Activated T-cell treated with anti-CD3 and anti-CD28 coated beads, Interleukin-2, amount 50 U/mL, for 4 hours (primary cell): ENCODE data around the gene CATSPERE. TPM values are rescaled to one million over a fixed set of nuclear protein-coding genes. Genes with fewer than 3 reads are reported as not detected.

Experiments used
- ATAC-seq, 2 donors: fragments of 200-7000 bp; cut with Tn5 transposase; one replicate each; pipeline ENCODE4 v1.10.0; 2021
- DNase-seq: peaks from one replicate; pipeline ENCODE4 v3.0.0-alpha.2; 2020
- H3K27me3 Mint-ChIP-seq: one replicate; pipeline ENCODE4 v1.8.0; 2021; ENCODE audit warnings: low read depth, mixed read lengths
- H3K36me3 Mint-ChIP-seq: one replicate; pipeline ENCODE4 v1.8.0; 2022; ENCODE audit warnings: mixed read lengths; ENCODE audit not compliant: insufficient read depth
- H3K4me1 Mint-ChIP-seq: one replicate; pipeline ENCODE4 v1.8.0; 2021; ENCODE audit warnings: low read depth, mixed read lengths
- H3K4me3 Mint-ChIP-seq: one replicate; pipeline ENCODE4 v1.8.0; 2021; ENCODE audit warnings: mild to moderate bottlenecking, moderate library complexity, mixed read lengths
- H3K9me3 Mint-ChIP-seq: one replicate; pipeline ENCODE4 v1.8.0; 2021; ENCODE audit warnings: mixed read lengths
- total RNA-seq, 3 donors: library from RNA; stranded (reverse); gene quantifications; one replicate each; pipeline ENCODE4 v1.2.1, GENCODE V29; 2021

The CATSPERE gene, protein sequence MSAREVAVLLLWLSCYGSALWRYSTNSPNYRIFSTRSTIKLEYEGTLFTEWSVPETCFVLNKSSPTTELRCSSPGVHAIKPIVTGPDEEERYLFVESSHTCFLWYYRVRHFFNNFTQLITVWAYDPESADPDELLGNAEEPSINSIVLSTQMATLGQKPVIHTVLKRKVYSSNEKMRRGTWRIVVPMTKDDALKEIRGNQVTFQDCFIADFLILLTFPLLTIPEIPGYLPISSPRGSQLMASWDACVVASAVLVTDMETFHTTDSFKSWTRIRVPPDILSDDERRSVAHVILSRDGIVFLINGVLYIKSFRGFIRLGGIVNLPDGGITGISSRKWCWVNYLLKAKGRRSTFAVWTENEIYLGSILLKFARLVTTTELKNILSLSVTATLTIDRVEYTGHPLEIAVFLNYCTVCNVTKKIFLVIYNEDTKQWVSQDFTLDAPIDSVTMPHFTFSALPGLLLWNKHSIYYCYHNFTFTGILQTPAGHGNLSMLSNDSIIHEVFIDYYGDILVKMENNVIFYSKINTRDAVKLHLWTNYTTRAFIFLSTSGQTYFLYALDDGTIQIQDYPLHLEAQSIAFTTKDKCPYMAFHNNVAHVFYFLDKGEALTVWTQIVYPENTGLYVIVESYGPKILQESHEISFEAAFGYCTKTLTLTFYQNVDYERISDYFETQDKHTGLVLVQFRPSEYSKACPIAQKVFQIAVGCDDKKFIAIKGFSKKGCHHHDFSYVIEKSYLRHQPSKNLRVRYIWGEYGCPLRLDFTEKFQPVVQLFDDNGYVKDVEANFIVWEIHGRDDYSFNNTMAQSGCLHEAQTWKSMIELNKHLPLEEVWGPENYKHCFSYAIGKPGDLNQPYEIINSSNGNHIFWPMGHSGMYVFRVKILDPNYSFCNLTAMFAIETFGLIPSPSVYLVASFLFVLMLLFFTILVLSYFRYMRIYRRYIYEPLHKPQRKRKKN
- total RNA-seq: not detected

DNA sequence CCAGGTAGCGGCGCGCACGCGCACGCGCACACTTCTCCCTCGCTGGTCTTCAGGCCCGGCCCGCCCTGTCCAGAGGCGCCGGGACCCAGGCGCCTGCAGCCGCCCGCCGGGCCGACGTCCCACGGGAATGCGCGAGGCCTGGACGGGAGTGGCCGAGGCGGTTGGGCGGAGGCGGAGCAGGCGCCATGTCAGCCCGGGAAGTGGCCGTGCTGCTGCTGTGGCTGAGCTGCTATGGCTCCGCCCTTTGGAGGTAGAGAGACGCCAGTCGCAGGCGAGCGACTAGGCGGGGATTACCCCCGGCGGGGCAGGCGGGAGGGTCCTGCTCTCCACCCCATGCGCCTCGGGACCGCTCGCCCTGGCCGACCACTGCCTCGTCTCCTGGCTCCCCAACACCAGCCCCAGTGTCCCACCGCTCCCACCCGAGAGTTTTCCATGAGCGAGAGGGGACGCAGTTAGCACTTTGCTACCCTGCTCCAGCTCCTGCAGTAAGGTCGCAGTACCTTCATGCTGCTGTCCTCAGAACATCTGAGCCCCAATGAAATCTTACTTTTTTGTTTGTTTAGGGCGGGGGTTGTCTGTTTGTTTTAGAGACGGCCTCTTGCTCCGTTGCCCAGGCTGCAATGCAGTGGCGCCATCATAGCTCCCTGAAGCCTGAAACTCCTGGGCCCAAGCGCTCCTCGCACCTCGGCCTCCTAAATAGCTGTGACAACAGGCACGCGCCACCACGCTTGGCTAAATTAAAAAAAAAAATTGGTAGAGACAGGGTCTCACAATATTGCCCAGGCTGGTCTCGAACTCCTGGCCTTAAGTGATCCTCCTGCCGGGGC is at the start of gene CATSPERE:
Gene CATSPERE (plus strand): TSS at position 29 of the 827 bp plus-strand sequence. CDS start 157 bp downstream, at position 186.
- Mint-ChIP-seq H3K4me1 (peaks cover 12% of the 10 kb centered on the region), H3K9me3 (no peaks in the 10 kb centered on the region), H3K36me3 (no peaks in the 10 kb centered on the region), H3K4me3 (peak within 1 kb of the TSS; percentile 81), H3K27me3 (no peaks in the 10 kb centered on the region)
- peak; percentile 99 for ATAC-seq
- DNase-seq: peak; percentile 62

DNA sequence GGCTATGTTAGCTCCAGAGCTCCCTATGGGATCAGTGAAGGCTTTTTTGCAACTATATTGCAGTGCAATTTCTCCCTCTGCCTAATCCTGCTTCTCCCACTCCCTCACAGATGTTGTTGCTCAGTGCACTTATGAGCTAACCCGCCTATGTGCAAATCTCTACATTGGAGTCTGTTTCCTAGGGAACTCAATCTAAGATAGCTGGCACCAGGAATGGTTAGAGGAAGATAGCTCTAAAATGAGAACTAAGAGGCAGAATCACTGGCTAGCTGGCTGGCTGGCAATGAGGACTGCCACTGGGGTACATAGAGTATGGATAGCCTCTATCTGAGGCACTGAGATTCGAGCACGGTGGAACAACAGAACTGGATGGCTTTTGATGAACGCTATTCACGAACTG is 48.9 kb upstream of the CATSPERE start:
- H3K27me3 Mint-ChIP-seq: no peaks in the 10 kb centered on the region
- H3K9me3 Mint-ChIP-seq: no peaks in the 10 kb centered on the region
- no peak overlapping the region for H3K4me3 Mint-ChIP-seq
- H3K4me1 Mint-ChIP-seq: peaks cover 3% of the 10 kb centered on the region
- DNase-seq (no peak), ATAC-seq (no peak)
- peaks cover 86% of the 10 kb centered on the region for H3K36me3 Mint-ChIP-seq

DNA sequence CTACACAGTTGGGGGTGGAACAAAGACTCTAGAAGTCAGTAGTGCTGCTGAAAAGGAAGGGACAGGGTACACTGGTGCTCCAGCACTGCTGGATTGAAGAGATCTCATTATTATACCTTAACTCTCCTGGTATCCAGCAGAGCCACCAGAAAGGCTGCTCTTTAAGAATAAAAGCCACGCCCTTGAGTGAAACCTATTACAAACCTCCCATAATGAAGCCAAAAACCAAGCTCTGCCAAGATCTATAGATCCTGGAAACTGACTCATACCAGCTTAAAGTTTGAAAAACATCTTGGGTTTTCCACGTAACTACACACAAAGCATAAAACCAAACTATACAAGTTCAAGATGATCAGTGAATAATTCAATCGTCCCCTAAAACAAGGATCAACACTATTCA is 47.3 kb upstream of the CATSPERE start:
- DNase-seq (no peak), ATAC-seq (no peak)
- no peak overlapping the region for H3K4me3 Mint-ChIP-seq
- H3K36me3 Mint-ChIP-seq: peaks cover 85% of the 10 kb centered on the region
- H3K9me3 Mint-ChIP-seq: no peaks in the 10 kb centered on the region
- H3K4me1 Mint-ChIP-seq: peaks cover 3% of the 10 kb centered on the region
- no peaks in the 10 kb centered on the region for H3K27me3 Mint-ChIP-seq

DNA sequence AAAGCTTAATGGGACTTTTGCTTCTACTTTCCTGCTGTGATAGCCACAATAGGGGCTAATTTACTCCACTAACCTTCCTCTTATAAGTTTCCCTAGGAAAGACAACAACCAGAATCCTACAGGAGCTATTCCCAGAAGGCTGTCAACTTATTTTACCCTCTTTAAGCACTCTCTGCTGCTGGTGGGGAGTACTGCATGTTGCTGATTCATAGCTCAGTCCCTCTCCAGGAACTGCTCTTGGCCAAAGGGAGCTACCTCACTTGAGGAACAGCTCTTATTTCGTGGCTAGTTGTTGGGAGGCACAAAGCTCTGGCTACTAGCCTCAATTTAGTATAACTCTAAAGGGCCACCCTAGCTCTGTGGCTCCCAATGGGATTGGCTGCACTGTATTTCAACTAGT is 46.5 kb upstream of the CATSPERE start:
- DNase-seq: no peak
- Mint-ChIP-seq H3K4me3 (no peak overlapping the region), H3K4me1 (peaks cover 3% of the 10 kb centered on the region), H3K9me3 (no peaks in the 10 kb centered on the region), H3K27me3 (no peaks in the 10 kb centered on the region), H3K36me3 (peaks cover 84% of the 10 kb centered on the region)
- no peak for ATAC-seq

DNA sequence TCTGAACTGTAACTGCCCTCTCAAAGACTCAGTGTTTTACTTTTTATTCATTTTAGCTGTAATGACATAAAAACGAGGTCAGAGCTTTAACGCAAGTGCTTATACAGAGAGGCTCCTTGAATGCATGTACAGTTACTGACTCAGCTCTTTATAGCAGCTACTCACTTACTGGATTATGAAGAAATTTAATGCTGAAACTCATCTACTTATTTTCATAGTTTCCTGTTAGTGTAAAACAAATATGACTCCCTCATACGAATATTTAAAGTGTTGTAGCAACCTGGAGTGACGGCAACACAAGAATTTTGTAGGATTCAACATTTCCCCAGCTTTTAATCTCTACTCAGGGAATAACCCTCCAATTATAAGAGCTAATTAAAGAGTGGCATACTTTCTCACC is 42.0 kb upstream of the CATSPERE start:
- no peaks in the 10 kb centered on the region for H3K27me3 Mint-ChIP-seq
- no peaks in the 10 kb centered on the region for H3K9me3 Mint-ChIP-seq
- H3K36me3 Mint-ChIP-seq: peaks cover 72% of the 10 kb centered on the region
- no peak overlapping the region for H3K4me3 Mint-ChIP-seq
- peaks cover 4% of the 10 kb centered on the region for H3K4me1 Mint-ChIP-seq
- ATAC-seq (no peak), DNase-seq (no peak)

DNA sequence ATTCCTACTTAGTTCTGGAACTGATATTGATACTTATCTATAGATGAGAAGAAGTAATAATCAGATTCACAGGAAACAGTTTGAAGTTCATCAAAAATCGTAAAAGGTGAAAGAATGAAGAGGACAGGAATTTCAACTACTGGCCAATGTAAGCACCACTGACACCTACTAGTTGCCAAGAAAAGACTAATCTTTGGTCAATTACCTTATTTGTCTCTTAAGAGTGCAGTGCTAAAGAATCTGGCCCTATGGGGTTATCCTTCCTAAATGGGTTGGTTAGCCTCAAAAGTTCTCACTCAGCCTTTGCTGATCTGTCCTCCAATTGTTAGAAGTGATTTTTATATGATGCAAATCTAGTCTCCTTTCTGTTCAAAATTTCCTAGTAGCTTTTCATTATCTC is 38.9 kb upstream of the CATSPERE start:
- H3K4me1 Mint-ChIP-seq: peaks cover 8% of the 10 kb centered on the region
- H3K36me3 Mint-ChIP-seq: peaks cover 56% of the 10 kb centered on the region
- no peaks in the 10 kb centered on the region for H3K27me3 Mint-ChIP-seq

DNA sequence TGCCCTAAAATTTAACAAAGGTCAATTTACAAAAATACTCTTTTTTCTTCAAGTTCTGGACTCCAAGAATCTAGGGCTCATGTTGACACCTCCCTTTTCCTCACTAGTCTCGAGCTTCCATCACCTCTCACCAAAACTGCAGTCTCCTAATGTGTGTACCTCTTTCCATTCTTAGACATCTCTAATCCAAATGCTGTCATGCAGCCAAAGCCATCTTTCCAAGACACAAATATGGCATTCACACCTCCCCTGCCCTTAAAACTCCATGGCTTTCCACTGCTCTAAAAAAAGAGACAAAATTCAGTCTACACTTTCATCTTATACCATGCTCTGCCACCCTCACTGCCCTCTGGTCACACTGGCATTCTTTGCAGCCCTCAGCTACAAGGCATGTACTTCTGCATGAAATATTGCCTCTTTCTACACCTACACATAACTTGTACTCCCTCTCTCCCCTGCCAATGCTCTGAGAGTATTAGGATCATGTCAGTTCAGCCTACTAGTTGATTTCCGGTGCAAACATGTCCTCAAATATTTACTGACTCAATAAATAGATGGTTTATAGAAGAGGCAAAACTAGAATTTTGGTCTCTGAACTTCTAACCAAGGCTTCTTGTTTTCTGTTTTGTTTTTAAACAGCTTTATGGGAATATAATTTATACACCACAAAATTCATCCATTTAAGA is 36.3 kb upstream of the CATSPERE start:
- Mint-ChIP-seq H3K36me3 (peaks cover 44% of the 10 kb centered on the region), H3K4me1 (peaks cover 11% of the 10 kb centered on the region), H3K4me3 (no peak overlapping the region), H3K27me3 (no peaks in the 10 kb centered on the region), H3K9me3 (no peaks in the 10 kb centered on the region)
- DNase-seq: no peak
- ATAC-seq: no peak

More for the DNA sequence above, 38.9 kb upstream of the CATSPERE start:
- DNase-seq (no peak), ATAC-seq (no peak)
- Mint-ChIP-seq H3K9me3 (no peaks in the 10 kb centered on the region), H3K4me3 (no peak overlapping the region)

DNA sequence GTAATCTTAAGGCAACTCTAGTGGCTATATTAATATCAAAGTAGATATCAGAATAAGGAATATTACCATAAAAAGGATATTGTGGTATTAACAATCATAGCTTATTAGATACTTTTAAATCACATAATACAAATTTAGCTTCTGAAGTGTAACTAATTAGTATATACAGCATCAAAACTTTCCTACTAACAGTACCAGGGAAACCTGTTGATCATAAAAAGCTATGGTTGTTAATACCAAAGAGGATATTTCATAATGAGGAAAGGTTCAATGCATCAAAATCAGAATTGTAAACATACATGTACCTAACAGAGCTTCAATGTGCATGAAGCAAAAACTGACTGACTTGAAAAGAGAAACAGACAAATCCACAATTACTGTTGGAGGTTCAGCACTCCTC is 33.4 kb upstream of the CATSPERE start:
- Mint-ChIP-seq H3K36me3 (peaks cover 32% of the 10 kb centered on the region), H3K4me1 (peaks cover 11% of the 10 kb centered on the region), H3K27me3 (no peaks in the 10 kb centered on the region), H3K4me3 (no peak overlapping the region), H3K9me3 (no peaks in the 10 kb centered on the region)
- DNase-seq: no peak
- ATAC-seq: no peak

DNA sequence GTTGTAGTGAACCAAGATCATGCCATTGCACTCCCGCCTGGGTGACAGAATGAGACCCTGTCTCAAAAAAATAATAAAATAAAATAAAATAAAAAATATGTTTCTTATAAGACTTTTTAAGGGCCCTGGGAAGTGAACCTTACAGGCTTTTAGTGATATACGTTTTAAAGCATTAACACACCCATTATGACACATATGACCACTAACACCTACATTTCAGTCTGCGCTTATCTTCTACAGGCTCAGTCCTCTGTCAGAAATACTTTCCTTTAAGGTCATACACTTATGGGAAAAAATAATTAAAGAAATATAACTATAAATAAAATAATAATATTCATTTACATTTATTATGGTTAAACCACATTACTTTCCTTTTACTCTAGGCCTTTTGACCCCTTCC is 31.3 kb upstream of the CATSPERE start:
- H3K4me1 Mint-ChIP-seq: peaks cover 10% of the 10 kb centered on the region
- no peaks in the 10 kb centered on the region for H3K27me3 Mint-ChIP-seq
- DNase-seq (no peak), ATAC-seq (no peak)
- no peaks in the 10 kb centered on the region for H3K9me3 Mint-ChIP-seq
- no peak overlapping the region for H3K4me3 Mint-ChIP-seq
- peaks cover 20% of the 10 kb centered on the region for H3K36me3 Mint-ChIP-seq

DNA sequence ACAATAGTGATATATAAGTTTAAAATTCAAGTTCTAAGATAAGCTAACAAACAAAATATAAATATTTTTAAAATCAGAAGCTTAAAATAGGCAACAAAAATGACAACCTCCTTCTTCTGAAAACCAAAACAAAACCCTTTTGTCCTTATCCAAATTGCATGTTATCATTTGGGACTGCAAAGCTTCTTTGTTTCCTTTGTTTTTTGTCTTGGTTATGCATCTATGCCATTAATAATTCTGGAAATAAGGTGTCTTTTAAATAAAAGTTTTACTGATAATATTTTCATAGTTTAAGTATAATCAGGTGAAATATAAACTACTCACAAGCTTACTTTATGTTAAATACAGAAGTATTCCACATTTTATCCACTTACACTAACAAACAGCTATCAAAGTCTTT is 29.9 kb upstream of the CATSPERE start:
- Mint-ChIP-seq H3K9me3 (no peaks in the 10 kb centered on the region), H3K36me3 (peaks cover 25% of the 10 kb centered on the region), H3K27me3 (no peaks in the 10 kb centered on the region), H3K4me3 (no peak overlapping the region), H3K4me1 (peaks cover 16% of the 10 kb centered on the region)
- DNase-seq (no peak), ATAC-seq (no peak)

DNA sequence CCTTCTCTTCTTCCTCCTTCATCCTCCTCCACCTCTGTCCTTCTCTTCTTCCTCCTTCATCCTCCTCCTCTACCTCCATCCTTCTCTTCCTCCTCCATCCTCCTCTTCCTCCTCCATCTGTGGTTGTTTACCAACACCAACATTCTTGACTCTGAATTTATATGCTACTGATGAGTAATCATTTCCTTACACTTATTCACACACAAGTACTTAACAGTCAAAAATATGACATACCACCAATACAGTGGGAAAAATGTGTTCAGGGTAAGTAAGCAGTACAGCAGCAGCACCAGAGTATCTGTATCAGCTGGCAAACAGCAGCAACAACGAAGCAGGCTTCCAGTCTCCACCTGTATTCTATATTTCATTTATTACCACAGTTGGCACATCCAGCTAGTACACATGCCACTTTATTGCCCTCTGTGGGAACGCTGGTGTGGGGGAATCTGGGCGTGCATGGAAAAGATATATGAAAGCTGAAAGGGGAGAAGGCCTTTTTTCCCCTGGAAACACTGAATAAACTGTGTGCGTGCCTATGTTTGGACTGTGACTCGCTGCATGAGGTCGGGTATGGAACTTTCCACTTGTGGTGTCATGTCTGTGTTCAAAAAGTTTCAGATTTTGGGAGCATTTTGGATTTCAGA is 25.4 kb upstream of the CATSPERE start:
- H3K27me3 Mint-ChIP-seq: no peaks in the 10 kb centered on the region
- DNase-seq (no peak), ATAC-seq (peak; percentile 88 to 92)
- peaks cover 48% of the 10 kb centered on the region for H3K4me1 Mint-ChIP-seq
- H3K36me3 Mint-ChIP-seq: peaks cover 16% of the 10 kb centered on the region
- H3K4me3 Mint-ChIP-seq: peak overlapping the region; percentile 55
- H3K9me3 Mint-ChIP-seq: no peaks in the 10 kb centered on the region

DNA sequence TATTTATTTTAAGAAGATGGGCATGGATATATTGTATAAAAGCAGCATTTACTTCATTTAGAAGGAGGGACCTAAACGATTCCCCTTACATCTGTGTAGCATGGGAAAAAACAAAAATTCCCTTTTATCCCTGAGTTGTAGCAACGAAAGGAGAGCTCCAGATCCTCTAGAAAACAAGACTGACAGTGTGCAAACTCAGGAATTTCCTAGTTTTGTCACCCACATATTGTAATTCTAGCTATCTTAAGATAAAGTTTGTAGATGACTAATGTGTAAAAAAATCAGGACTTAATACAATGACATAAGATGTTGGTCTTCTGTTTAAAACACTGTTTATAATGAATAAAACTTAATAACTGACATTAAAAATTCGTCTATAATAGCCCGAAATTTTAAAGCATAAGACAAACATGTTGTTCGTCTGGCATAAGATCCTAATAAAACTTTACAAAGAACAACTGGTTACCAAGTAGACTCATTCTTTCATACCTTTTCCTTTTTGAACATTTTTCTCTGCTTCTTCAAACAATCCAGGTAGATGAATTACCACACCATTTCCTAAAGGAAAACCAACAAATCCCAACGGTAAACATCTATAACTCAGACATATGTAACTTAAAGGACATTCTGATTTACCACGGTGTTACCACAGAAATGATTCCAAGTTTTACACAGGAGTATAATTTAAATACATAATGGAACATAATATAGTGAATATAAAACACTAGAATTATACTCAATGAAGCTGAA is 24.6 kb upstream of the CATSPERE start:
- no peaks in the 10 kb centered on the region for H3K27me3 Mint-ChIP-seq
- no peak for ATAC-seq
- H3K36me3 Mint-ChIP-seq: peaks cover 16% of the 10 kb centered on the region
- DNase-seq: no peak
- no peaks in the 10 kb centered on the region for H3K9me3 Mint-ChIP-seq
- H3K4me1 Mint-ChIP-seq: peaks cover 48% of the 10 kb centered on the region
- H3K4me3 Mint-ChIP-seq: no peak overlapping the region

DNA sequence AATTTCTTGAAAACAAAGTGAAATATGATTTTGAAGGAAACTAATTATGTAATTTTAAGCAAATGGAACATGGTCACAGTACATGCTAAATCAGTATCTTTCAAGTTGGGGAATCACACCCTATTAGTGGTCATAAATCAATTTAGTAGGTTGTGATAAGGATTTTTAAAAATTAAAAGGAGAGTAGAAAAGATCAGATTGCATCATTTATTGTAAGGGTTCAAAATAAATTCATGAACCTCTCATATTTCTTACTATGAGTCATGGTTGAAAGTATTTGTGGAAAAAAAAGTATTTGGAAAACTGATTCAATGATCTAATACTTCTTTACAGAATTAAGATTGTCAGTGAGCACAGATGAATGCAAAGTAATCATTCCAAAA is 24.0 kb upstream of the CATSPERE start:
- no peaks in the 10 kb centered on the region for H3K27me3 Mint-ChIP-seq
- H3K36me3 Mint-ChIP-seq: peaks cover 16% of the 10 kb centered on the region
- DNase-seq: no peak
- H3K4me1 Mint-ChIP-seq: peaks cover 48% of the 10 kb centered on the region
- no peaks in the 10 kb centered on the region for H3K9me3 Mint-ChIP-seq
- no peak overlapping the region for H3K4me3 Mint-ChIP-seq
- no peak for ATAC-seq
